Measurements from ENCODE around the gene IER3IP1.
"Not testable (repeated sequence)": the region's sequence is repeated elsewhere in the genome, so short reads cannot be mapped to it uniquely, and the experiment has no call there.

IER3IP1 gene

GRCh38 chr18:47160256-47160655 is 15.9 kb downstream of the IER3IP1 start:
- DNase-seq (ENCODE audit: low read depth in 2 of 2): no peak

- not testable (repeated sequence) for DNase-seq (ENCODE audit: low read depth in 2 of 2)
Measured at GRCh38 chr18:47158404-47158803, 17.8 kb downstream of the IER3IP1 start.

GRCh38 chr18:47151439-47151838 is 24.7 kb downstream of the IER3IP1 start:
- DNase-seq (ENCODE audit: low read depth in 2 of 2): no peak

GRCh38 chr18:47150824-47151366 is 25.3 kb downstream of the IER3IP1 start:
- DNase-seq (ENCODE audit: low read depth in 2 of 2): no peak

GRCh38 chr18:47150029-47150823 is 25.9 kb downstream of the IER3IP1 start, which contains the start of gene HDHD2:
Gene HDHD2 (minus strand): TSS chr18:47150500. CDS start chr18:47136439, 14,061 bp downstream.
- peak; percentile 33 to 34 for DNase-seq (ENCODE audit: low read depth in 2 of 2)

GRCh38 chr18:47149457-47150028 is 26.6 kb downstream of the IER3IP1 start:
- no peak for DNase-seq (ENCODE audit: low read depth in 2 of 2)

- no peak for DNase-seq (ENCODE audit: low read depth in 2 of 2)
Measured at GRCh38 chr18:47146206-47146605, 30.0 kb downstream of the IER3IP1 start.

GRCh38 chr18:47143899-47144485 is 32.2 kb downstream of the IER3IP1 start:
- no peak for DNase-seq (ENCODE audit: low read depth in 2 of 2)

GRCh38 chr18:47143153-47143552 is 33.0 kb downstream of the IER3IP1 start:
- DNase-seq (ENCODE audit: low read depth in 2 of 2): no peak

- DNase-seq (ENCODE audit: low read depth in 2 of 2): no peak
Measured at GRCh38 chr18:47141289-47141688, 34.9 kb downstream of the IER3IP1 start.

GRCh38 chr18:47121146-47121545 is 55.0 kb downstream of the IER3IP1 start:
- no peak for DNase-seq (ENCODE audit: low read depth in 2 of 2)

- no peak for DNase-seq (ENCODE audit: low read depth in 2 of 2)
Measured at GRCh38 chr18:47120428-47120827, 55.7 kb downstream of the IER3IP1 start.

GRCh38 chr18:47118981-47119380 is 57.2 kb downstream of the IER3IP1 start:
- peak; percentile 19 to 20 for DNase-seq (ENCODE audit: low read depth in 2 of 2)

- DNase-seq (ENCODE audit: low read depth in 2 of 2): no peak
Measured at GRCh38 chr18:47115205-47115604, 61.0 kb downstream of the IER3IP1 start.

- DNase-seq (ENCODE audit: low read depth in 2 of 2): peak; percentile 29 to 31
Measured at GRCh38 chr18:47113796-47114540, 62.2 kb downstream of the IER3IP1 start.

- DNase-seq (ENCODE audit: low read depth in 2 of 2): peak in 1 of 2 experiments; percentile 2
Measured at GRCh38 chr18:47110492-47111274, 65.5 kb downstream of the IER3IP1 start.

- DNase-seq (ENCODE audit: low read depth in 2 of 2): no peak
Measured at GRCh38 chr18:47109720-47110119, 66.4 kb downstream of the IER3IP1 start.

GRCh38 chr18:47108998-47109405 is 67.2 kb downstream of the IER3IP1 start:
- no peak for DNase-seq (ENCODE audit: low read depth in 2 of 2)

- DNase-seq (ENCODE audit: low read depth in 2 of 2): no peak
Measured at GRCh38 chr18:47108373-47108772, 67.8 kb downstream of the IER3IP1 start.

Measured in fibroblast of skin of left quadriceps (primary cell).